CD4-positive, alpha-beta memory T cell (primary cell): ENCODE measurements around the gene KRT14. TPM values are rescaled to one million over a fixed set of nuclear protein-coding genes. Genes with fewer than 3 reads are reported as not detected.

Experiments
- CTCF ChIA-PET: fragments of 350-600 bp; sonication (Branson Sonifier 250); formaldehyde crosslinking; loops from one replicate; lab custom pipeline; 2021; ENCODE audit warnings: inconsistent platforms; ENCODE audit not compliant: partially characterized antibody; lab: Charles Lee
- POLR2A ChIA-PET: fragments of 350-600 bp; sonication (Branson Sonifier 250); formaldehyde crosslinking; loops from one replicate; lab custom pipeline; 2021; ENCODE audit not compliant: partially characterized antibody; lab: Charles Lee
- DNase-seq, 5 donors: peaks; one replicate each; pipeline versions ENCODE4 v3.0.0 to v3.0.0-alpha.2; 2020 to 2022; ENCODE audit warnings: mixed read lengths in 1 of 5
- H3K27ac ChIP-seq: one replicate; pipeline ENCODE4 v1.7.0; 2013; ENCODE audit warnings: low read depth, low read length
- H3K27me3 ChIP-seq: 2 replicates; pipeline ENCODE4 v1.7.0; 2013; ENCODE audit warnings: mild to moderate bottlenecking, low read length, moderate library complexity; ENCODE audit not compliant: insufficient read depth
- H3K36me3 ChIP-seq: 2 replicates; pipeline ENCODE4 v1.7.0; 2013; ENCODE audit warnings: mild to moderate bottlenecking, low read length, moderate library complexity; ENCODE audit not compliant: insufficient read depth
- H3K4me1 ChIP-seq: 2 replicates; pipeline ENCODE4 v1.7.0; 2013; ENCODE audit warnings: mild to moderate bottlenecking, low read length, moderate library complexity; ENCODE audit not compliant: insufficient read depth
- H3K4me3 ChIP-seq, 2 donors: one replicate each; pipeline ENCODE4 v1.7.0; 2013; ENCODE audit warnings: low read length in 2 of 2, mild to moderate bottlenecking in 1 of 2
- H3K9me3 ChIP-seq, 2 donors: one replicate each; pipeline ENCODE4 v1.7.0; 2013; ENCODE audit warnings: low read length in 2 of 2, control low read depth in 1 of 2; ENCODE audit not compliant: control insufficient read depth in 1 of 2
- H3K27ac Mint-ChIP-seq, 7 donors: one replicate each; pipeline ENCODE4 v1.8.0; 2020 to 2021; ENCODE audit warnings: mixed read lengths in 7 of 7, mild to moderate bottlenecking in 6 of 7, inconsistent platforms in 3 of 7, moderate library complexity in 3 of 7
- H3K27me3 Mint-ChIP-seq, 2 donors: one replicate each; pipeline ENCODE4 v1.8.0; 2020 to 2021; ENCODE audit warnings: mixed read lengths in 2 of 2
- H3K36me3 Mint-ChIP-seq, 2 donors: one replicate each; pipeline ENCODE4 v1.8.0; 2020 to 2021; ENCODE audit warnings: mixed read lengths in 2 of 2, inconsistent platforms in 1 of 2, mild to moderate bottlenecking in 1 of 2
- H3K4me1 Mint-ChIP-seq, 4 donors: one replicate each; pipeline ENCODE4 v1.8.0; 2020 to 2021; ENCODE audit warnings: mixed read lengths in 4 of 4, mild to moderate bottlenecking in 1 of 4
- H3K4me3 Mint-ChIP-seq, 8 donors: one replicate each; pipeline ENCODE4 v1.8.0; 2020 to 2021; ENCODE audit warnings: mixed read lengths in 8 of 8, mild to moderate bottlenecking in 7 of 8, moderate library complexity in 6 of 8, inconsistent platforms in 3 of 8
- H3K9me3 Mint-ChIP-seq, 8 donors: one replicate each; pipeline ENCODE4 v1.8.0; 2020 to 2021; ENCODE audit warnings: mixed read lengths in 8 of 8, mild to moderate bottlenecking in 5 of 8, inconsistent platforms in 3 of 8, moderate library complexity in 1 of 8
- intact Hi-C: fragments of 100-400 bp; cut with micrococcal nuclease; formaldehyde crosslinking; loops from one replicate; pipeline ENCODE4 v1.15.1; 2023
- polyA plus RNA-seq, 2 donors: library from polyadenylated mRNA; unstranded; fragments of 300-500 nt; fragmentation: Illumina TruSeq; gene quantifications; one replicate each; pipeline ENCODE4 v1.2.3, GENCODE V29; 2021
- total RNA-seq, 2 experiments: library from RNA; stranded (reverse); gene quantifications; one replicate each; pipeline ENCODE4 v1.2.3, GENCODE V29; 2021

KRT14 gene
- total and polyA plus RNA-seq, 4 experiments from 2014 or later, result not detected

- no peaks in the 10 kb centered on the region for H3K36me3 Mint-ChIP-seq
- Histone ChIP-seq H3K27ac (no peak overlapping the region), H3K36me3 (no peaks in the 10 kb centered on the region), H3K4me3 (no peak overlapping the region), H3K9me3 (no peaks in the 10 kb centered on the region), H3K27me3 (peaks cover 6% of the 10 kb centered on the region), H3K4me1 (no peaks in the 10 kb centered on the region)
- no peak for DNase-seq
- intact Hi-C loops, result no loop called here
- ChIA-PET POLR2A (no interaction called here), CTCF (no interaction called here)
- peaks cover 12 to 15% of the 10 kb centered on the region in 2 donors for H3K27me3 Mint-ChIP-seq
- peak overlapping the region in 1 of 7 donors; percentile 2 for H3K27ac Mint-ChIP-seq
- no peaks in the 10 kb centered on the region for H3K4me1 Mint-ChIP-seq
- H3K4me3 Mint-ChIP-seq, result no peak overlapping the region
- H3K9me3 Mint-ChIP-seq, result no peaks in the 10 kb centered on the region
Measured at GRCh38 chr17:41595585-41595984, 8.9 kb upstream of the KRT14 start.

GRCh38 chr17:41594363-41594915 is 7.7 kb upstream of the KRT14 start:
- intact Hi-C loops, result no loop called here

GRCh38 chr17:41593306-41593981 is 6.7 kb upstream of the KRT14 start:
- H3K4me3 ChIP-seq, result no peak overlapping the region
- H3K4me1 ChIP-seq, result no peaks in the 10 kb centered on the region
- ChIA-PET CTCF (no interaction called here), POLR2A (interaction anchor here (0.9 kb wide), 1 partner anchor 44 kb away, joined by 3 read pairs; no protein-coding TSS in a partner anchor)
- Mint-ChIP-seq H3K4me3 (no peak overlapping the region), H3K27me3 (peaks cover 14 to 19% of the 10 kb centered on the region in 2 donors), H3K27ac (no peak overlapping the region), H3K36me3 (no peaks in the 10 kb centered on the region), H3K9me3 (no peaks in the 10 kb centered on the region), H3K4me1 (no peaks in the 10 kb centered on the region)
- peaks cover 6% of the 10 kb centered on the region for H3K27me3 ChIP-seq
- H3K27ac ChIP-seq, result no peak overlapping the region
- H3K9me3 ChIP-seq, result no peaks in the 10 kb centered on the region
- intact Hi-C loops, result no loop called here
- H3K36me3 ChIP-seq, result no peaks in the 10 kb centered on the region
- DNase-seq, result no peak

More at GRCh38 chr17:41594363-41594915, 7.7 kb upstream of the KRT14 start:
- CTCF ChIA-PET, result no interaction called here
- Histone ChIP-seq H3K27ac (no peak overlapping the region), H3K4me3 (no peak overlapping the region), H3K27me3 (peaks cover 6% of the 10 kb centered on the region), H3K9me3 (no peaks in the 10 kb centered on the region), H3K36me3 (no peaks in the 10 kb centered on the region), H3K4me1 (no peaks in the 10 kb centered on the region)
- Mint-ChIP-seq H3K27ac (no peak overlapping the region), H3K9me3 (no peaks in the 10 kb centered on the region), H3K27me3 (peaks cover 14 to 18% of the 10 kb centered on the region in 2 donors), H3K36me3 (no peaks in the 10 kb centered on the region), H3K4me3 (no peak overlapping the region), H3K4me1 (no peaks in the 10 kb centered on the region)
- no peak for DNase-seq
- POLR2A ChIA-PET, result no interaction called here

- ChIA-PET CTCF (interaction anchor here (1.5 to 1.8 kb wide), 2 partner anchors 13 to 56 kb away, joined by 4 read pairs; no protein-coding TSS in a partner anchor), POLR2A (no interaction called here)
- DNase-seq, result no peak
- no peak overlapping the region for H3K27ac Mint-ChIP-seq
- H3K4me1 Mint-ChIP-seq, result no peaks in the 10 kb centered on the region
- Histone ChIP-seq H3K36me3 (no peaks in the 10 kb centered on the region), H3K27ac (no peak overlapping the region), H3K27me3 (peaks cover 6% of the 10 kb centered on the region), H3K4me1 (no peaks in the 10 kb centered on the region), H3K4me3 (no peak overlapping the region), H3K9me3 (no peaks in the 10 kb centered on the region)
- no peak overlapping the region for H3K4me3 Mint-ChIP-seq
- H3K36me3 Mint-ChIP-seq, result no peaks in the 10 kb centered on the region
- H3K9me3 Mint-ChIP-seq, result no peaks in the 10 kb centered on the region
- intact Hi-C loops, result no loop called here
- H3K27me3 Mint-ChIP-seq, result peaks cover 14 to 19% of the 10 kb centered on the region in 2 donors
Measured at GRCh38 chr17:41592601-41593305, 6.1 kb upstream of the KRT14 start.

- Histone ChIP-seq H3K4me1 (no peaks in the 10 kb centered on the region), H3K27me3 (peaks cover 6% of the 10 kb centered on the region), H3K36me3 (no peaks in the 10 kb centered on the region), H3K27ac (no peak overlapping the region), H3K9me3 (no peaks in the 10 kb centered on the region), H3K4me3 (no peak overlapping the region)
- ChIA-PET POLR2A (no interaction called here), CTCF (no interaction called here)
- H3K27me3 Mint-ChIP-seq, result peaks cover 12 to 17% of the 10 kb centered on the region in 2 donors
- no peaks in the 10 kb centered on the region for H3K4me1 Mint-ChIP-seq
- H3K36me3 Mint-ChIP-seq, result no peaks in the 10 kb centered on the region
- no peak overlapping the region for H3K4me3 Mint-ChIP-seq
- intact Hi-C loops, result no loop called here
- no peaks in the 10 kb centered on the region for H3K9me3 Mint-ChIP-seq
- peak overlapping the region in 1 of 7 donors; percentile 15 for H3K27ac Mint-ChIP-seq
- no peak for DNase-seq
Measured at GRCh38 chr17:41589301-41589700, 2.6 kb upstream of the KRT14 start.

GRCh38 chr17:41588126-41588810 is 1.6 kb upstream of the KRT14 start:
- Mint-ChIP-seq H3K27ac (no peak overlapping the region), H3K9me3 (no peaks in the 10 kb centered on the region), H3K36me3 (no peaks in the 10 kb centered on the region), H3K27me3 (peaks cover 14 to 21% of the 10 kb centered on the region in 2 donors), H3K4me1 (no peaks in the 10 kb centered on the region), H3K4me3 (no peak overlapping the region)
- no peak for DNase-seq
- no peaks in the 10 kb centered on the region for H3K9me3 ChIP-seq
- intact Hi-C loops, result no loop called here
- H3K36me3 ChIP-seq, result no peaks in the 10 kb centered on the region
- no peaks in the 10 kb centered on the region for H3K4me1 ChIP-seq
- ChIA-PET CTCF (no interaction called here), POLR2A (no interaction called here)
- H3K4me3 ChIP-seq, result no peak overlapping the region
- no peak overlapping the region for H3K27ac ChIP-seq
- no peaks in the 10 kb centered on the region for H3K27me3 ChIP-seq
